ENCODE results near the gene CSTB. TPM values are rescaled to one million over a fixed set of nuclear protein-coding genes. Genes with fewer than 3 reads are reported as not detected.

Gene CSTB
- total RNA-seq, 1 donor from 2014 or later: 56.5 TPM

DNA sequence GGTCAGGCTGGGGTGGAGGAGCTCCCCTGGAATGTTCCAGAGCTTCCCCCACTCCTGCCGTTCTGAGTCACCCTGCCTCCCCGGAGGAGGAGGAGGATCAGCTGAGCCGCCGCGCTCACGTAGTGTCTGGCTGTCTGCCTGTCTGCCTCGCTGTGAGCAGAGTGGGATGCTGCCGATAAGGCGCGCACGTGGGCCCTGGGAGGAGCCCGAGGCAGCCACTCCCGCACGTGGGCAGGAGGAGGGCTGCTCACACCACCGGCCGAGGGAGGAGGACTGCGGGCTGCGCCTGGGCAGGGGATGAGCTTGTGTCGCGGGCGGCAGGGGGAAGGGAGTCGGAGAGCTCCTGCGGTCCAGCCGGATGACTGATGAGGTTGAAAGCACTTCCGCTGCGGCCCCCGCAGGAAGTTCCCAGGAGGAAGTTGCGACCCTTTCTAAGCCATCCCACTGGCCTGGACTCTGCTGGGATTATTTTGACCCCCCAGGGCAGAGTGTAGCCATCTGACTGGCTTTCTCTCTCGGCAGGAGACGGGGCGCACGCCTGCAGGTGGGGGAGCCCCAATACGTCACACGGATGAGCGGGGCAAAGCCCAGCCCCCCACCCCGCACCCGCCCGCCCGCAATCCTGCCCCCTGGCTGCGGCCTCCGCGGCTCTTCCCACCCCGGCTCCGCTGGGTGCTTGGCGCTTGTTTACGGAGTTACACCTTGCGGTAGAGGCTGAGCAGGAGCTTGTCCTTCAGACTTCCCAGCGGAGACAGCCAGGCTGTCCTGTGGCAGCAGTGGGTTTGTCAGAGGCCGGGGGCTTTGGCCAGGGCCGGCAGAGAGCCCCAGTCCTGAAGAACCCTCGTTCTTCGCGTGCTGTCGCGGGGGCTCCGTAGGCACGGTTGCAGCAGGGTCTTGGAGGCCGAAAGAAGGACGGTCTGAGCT lies 47.4 kb downstream of the CSTB start:
- Mint-ChIP-seq H3K4me3 (ENCODE audit: unreplicated experiment) (peak overlapping the region; percentile 76), H3K27me3 (ENCODE audit: low read depth) (no peaks in the 10 kb centered on the region), H3K36me3 (ENCODE audit: low read depth) (peaks cover 4% of the 10 kb centered on the region), H3K9me3 (ENCODE audit: low read depth) (no peaks in the 10 kb centered on the region), H3K27ac (ENCODE audit: unreplicated experiment) (peak overlapping the region; percentile 99), H3K4me1 (ENCODE audit: low read depth) (peaks cover 73% of the 10 kb centered on the region)
- TF ChIP-seq, protein P1, sequence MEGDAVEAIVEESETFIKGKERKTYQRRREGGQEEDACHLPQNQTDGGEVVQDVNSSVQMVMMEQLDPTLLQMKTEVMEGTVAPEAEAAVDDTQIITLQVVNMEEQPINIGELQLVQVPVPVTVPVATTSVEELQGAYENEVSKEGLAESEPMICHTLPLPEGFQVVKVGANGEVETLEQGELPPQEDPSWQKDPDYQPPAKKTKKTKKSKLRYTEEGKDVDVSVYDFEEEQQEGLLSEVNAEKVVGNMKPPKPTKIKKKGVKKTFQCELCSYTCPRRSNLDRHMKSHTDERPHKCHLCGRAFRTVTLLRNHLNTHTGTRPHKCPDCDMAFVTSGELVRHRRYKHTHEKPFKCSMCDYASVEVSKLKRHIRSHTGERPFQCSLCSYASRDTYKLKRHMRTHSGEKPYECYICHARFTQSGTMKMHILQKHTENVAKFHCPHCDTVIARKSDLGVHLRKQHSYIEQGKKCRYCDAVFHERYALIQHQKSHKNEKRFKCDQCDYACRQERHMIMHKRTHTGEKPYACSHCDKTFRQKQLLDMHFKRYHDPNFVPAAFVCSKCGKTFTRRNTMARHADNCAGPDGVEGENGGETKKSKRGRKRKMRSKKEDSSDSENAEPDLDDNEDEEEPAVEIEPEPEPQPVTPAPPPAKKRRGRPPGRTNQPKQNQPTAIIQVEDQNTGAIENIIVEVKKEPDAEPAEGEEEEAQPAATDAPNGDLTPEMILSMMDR (IDR thresholded peaks at IDR 0.05): peak; percentile 75
- DNase-seq (ENCODE audit: low spot score): peak; percentile 99

DNA sequence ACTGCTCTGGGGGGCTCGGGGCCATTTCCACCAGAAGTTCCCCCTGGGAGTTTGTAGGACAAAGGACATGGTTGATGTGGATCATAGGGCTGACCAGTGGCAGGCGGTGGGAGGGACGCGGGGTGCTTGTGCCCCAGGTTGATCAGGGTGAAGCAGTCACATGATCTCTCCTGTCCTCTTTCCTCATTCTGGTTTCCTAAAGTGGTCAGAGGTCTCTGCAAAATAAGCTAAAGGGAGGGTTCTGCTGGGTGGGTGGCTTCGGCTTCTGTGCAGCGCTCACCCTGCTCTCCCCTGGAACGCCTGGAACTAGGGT lies 48.0 kb downstream of the CSTB start:
- Mint-ChIP-seq H3K36me3 (ENCODE audit: low read depth) (peaks cover 4% of the 10 kb centered on the region), H3K4me3 (ENCODE audit: unreplicated experiment) (peak overlapping the region; percentile 76), H3K4me1 (ENCODE audit: low read depth) (peaks cover 67% of the 10 kb centered on the region), H3K9me3 (ENCODE audit: low read depth) (no peaks in the 10 kb centered on the region), H3K27ac (ENCODE audit: unreplicated experiment) (peak overlapping the region; percentile 99), H3K27me3 (ENCODE audit: low read depth) (no peaks in the 10 kb centered on the region)
- DNase-seq (ENCODE audit: low spot score): no peak
- TF ChIP-seq, protein P1 (IDR thresholded peaks at IDR 0.05): no peak

DNA sequence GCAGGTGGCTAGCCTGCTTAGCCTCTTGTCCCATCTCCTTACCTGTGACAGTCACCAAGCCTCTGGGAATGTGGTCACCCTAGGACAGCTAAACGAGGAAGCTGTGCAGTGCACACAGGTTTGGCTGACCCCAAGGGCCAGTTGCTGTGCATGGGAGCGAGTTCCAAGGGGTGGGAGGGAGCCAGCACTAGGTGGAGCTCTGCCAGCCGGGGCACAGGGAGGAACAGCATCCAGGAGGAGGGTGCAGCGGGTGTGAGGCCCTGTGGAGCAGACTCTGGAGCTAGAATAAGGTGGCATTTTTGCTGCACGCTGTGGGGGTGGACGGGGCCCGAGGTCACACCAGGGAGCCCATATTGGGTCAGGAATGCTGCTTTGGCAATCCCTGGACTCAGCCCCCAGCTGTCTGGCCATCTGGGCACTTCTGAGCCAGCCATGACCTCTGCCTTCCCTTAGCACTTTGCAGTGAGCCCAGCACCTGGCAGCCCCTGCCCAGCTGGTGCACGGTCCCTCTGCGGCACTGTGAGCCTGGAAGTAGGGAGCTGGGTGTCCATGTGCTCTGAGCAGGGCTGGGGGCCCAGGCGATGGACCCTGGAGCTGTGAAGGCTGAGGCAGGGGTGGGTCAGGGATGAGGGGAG lies 48.5 kb downstream of the CSTB start:
- no peak for DNase-seq (ENCODE audit: low spot score)
- H3K4me3 Mint-ChIP-seq (ENCODE audit: unreplicated experiment): peak overlapping the region; percentile 76

DNA sequence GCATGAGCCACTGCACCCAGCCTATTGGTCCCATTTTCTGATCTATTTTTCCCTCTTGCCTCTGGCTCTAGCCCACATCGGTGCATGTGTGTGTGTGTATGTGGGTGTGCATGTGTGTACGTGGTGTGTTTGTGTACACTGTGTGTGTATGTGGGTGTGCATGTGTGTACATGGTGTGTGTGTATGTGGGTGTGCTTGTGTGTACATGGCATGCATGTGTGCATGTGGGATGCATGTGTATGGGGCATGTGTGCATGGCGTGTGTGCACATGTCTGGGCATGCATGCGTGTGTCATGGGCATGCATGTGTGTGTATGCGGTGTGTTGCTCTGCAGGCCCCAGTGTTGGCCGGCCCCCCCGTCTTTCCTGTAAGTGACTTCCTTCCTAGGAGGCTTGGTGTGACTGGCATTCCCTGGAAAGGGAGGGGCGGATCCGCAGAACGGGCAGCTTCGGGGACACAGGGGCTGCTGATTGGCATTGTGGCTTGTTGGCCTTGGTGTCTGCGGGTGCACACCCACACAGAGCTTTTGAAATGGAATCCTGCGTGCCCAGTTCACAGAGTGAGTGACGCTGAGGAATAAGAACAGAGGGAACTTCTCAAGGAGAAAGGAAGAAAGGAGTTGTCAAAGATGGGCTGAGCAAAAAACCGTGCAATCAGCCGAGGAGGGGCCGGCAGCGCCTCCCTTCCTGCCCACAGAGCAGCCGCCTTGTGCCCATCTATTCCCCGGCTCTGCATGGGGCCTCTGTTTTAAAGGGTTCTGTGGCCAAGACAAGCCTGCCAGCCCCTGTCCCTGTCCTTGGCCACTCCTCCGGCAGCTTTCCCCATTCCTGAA lies 49.2 kb downstream of the CSTB start:
- Mint-ChIP-seq H3K27me3 (ENCODE audit: low read depth) (no peaks in the 10 kb centered on the region), H3K4me3 (ENCODE audit: unreplicated experiment) (peak overlapping the region; percentile 48), H3K36me3 (ENCODE audit: low read depth) (peaks cover 7% of the 10 kb centered on the region), H3K27ac (ENCODE audit: unreplicated experiment) (peak overlapping the region; percentile 99), H3K9me3 (ENCODE audit: low read depth) (no peaks in the 10 kb centered on the region), H3K4me1 (ENCODE audit: low read depth) (peaks cover 71% of the 10 kb centered on the region)
- DNase-seq (ENCODE audit: low spot score): no peak
- TF ChIP-seq, protein P1 (IDR thresholded peaks at IDR 0.05): no peak

More for the DNA sequence above, 48.5 kb downstream of the CSTB start:
- peaks cover 69% of the 10 kb centered on the region for H3K4me1 Mint-ChIP-seq (ENCODE audit: low read depth)
- no peaks in the 10 kb centered on the region for H3K9me3 Mint-ChIP-seq (ENCODE audit: low read depth)
- TF ChIP-seq, protein P1 (IDR thresholded peaks at IDR 0.05): peak; percentile 62
- H3K27ac Mint-ChIP-seq (ENCODE audit: unreplicated experiment): peak overlapping the region; percentile 99
- no peaks in the 10 kb centered on the region for H3K27me3 Mint-ChIP-seq (ENCODE audit: low read depth)
- peaks cover 5% of the 10 kb centered on the region for H3K36me3 Mint-ChIP-seq (ENCODE audit: low read depth)

Other genes starting within 250 kb of the CSTB start
- gene HSF2BP, start 116.8 kb downstream of the CSTB start, total RNA-seq: 3.5 to 5.0 TPM (median 4.0 TPM) in 3 replicates
- gene RRP1B, start 116.7 kb downstream of the CSTB start, total RNA-seq: 24.5 to 29.0 TPM (median 24.8 TPM) in 3 replicates
- 213 to 234 TPM (median 216 TPM) in 3 replicates for gene PDXK, start 57.2 kb downstream of the CSTB start, total RNA-seq
- gene RRP1, start 13.3 kb upstream of the CSTB start, total RNA-seq: 18.4 to 19.6 TPM (median 19.2 TPM) in 3 replicates
- 43.5 to 48.1 TPM (median 45.4 TPM) in 3 replicates for gene AGPAT3, start 88.9 kb upstream of the CSTB start, total RNA-seq
- gene TRAPPC10, start 236.0 kb upstream of the CSTB start, total RNA-seq: 31.0 to 41.8 TPM (median 37.0 TPM) in 3 replicates

All from chondrocyte (in vitro differentiated cells).